Gastroesophageal sphincter (tissue), 3 donors: ENCODE data around the gene UBQLNL.

Experiments
- POLR2A ChIP-seq, 2 donors: fragments of 450-650 bp; IDR thresholded peaks; one replicate each; pipeline ENCODE4 v1.6.1; 2017; ENCODE audit warnings: antibody characterized with exemption in 2 of 2, mild to moderate bottlenecking in 2 of 2, moderate library complexity in 1 of 2
- POLR2AphosphoS5 ChIP-seq: sonication (generic); formaldehyde crosslinking; IDR thresholded peaks from one replicate; pipeline ENCODE4 v1.6.1; 2017; ENCODE audit warnings: antibody characterized with exemption
- TF ChIP-seq, protein P1 (sequence below), 4 experiments: fragments of 200-600 bp in 2 of 4; fragments of 450-650 bp in 2 of 4; sonication (generic) in 1 of 4; IDR thresholded peaks; one replicate each; pipeline ENCODE4 v1.5.1; 2017 to 2019; ENCODE audit warnings: antibody characterized with exemption in 4 of 4, mild to moderate bottlenecking in 2 of 4, moderate library complexity in 2 of 4

DNA sequence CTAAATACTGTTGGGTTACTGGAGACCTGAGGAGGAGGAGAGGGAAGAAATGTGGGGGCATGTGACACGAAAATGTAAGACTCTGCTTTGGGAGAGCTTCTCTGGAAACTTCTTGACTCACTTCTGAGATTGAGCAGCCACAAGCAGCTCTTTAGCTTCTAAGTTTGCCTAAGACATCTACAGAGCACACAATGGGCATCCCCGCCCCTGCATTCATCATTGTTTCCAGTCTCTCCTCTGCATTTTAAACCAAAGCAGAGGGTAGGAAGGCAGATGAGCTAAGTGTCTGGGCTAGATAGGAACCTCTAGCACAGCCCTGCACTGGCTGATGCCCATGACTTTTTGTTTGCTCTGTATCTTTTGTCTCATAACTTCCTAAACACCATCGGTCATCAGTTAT, 30.1 kb downstream of the UBQLNL start:
- TF ChIP-seq POLR2AphosphoS5 (no peak), POLR2A (IDR thresholded peaks at IDR 0.05) (no peak)
- TF ChIP-seq, protein P1, sequence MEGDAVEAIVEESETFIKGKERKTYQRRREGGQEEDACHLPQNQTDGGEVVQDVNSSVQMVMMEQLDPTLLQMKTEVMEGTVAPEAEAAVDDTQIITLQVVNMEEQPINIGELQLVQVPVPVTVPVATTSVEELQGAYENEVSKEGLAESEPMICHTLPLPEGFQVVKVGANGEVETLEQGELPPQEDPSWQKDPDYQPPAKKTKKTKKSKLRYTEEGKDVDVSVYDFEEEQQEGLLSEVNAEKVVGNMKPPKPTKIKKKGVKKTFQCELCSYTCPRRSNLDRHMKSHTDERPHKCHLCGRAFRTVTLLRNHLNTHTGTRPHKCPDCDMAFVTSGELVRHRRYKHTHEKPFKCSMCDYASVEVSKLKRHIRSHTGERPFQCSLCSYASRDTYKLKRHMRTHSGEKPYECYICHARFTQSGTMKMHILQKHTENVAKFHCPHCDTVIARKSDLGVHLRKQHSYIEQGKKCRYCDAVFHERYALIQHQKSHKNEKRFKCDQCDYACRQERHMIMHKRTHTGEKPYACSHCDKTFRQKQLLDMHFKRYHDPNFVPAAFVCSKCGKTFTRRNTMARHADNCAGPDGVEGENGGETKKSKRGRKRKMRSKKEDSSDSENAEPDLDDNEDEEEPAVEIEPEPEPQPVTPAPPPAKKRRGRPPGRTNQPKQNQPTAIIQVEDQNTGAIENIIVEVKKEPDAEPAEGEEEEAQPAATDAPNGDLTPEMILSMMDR (IDR thresholded peaks at IDR 0.05) = no peak
